IMR-90 (cell line): ENCODE measurements around the gene DMAP1. TPM values are rescaled to one million over a fixed set of nuclear protein-coding genes. Genes with fewer than 3 reads are reported as not detected.

Experiments
- ATAC-seq: fragments of 200-7000 bp; cut with Tn5 transposase; 2 replicates; pipeline ENCODE4 v1.9.1; 2020; ENCODE audit warnings: low read depth, mild to moderate bottlenecking, moderate library complexity
- BruUV-seq: library from RNA; stranded (reverse); fragments of 400-500 nt; replicated peaks from 2 replicates; lab custom pipeline; 2021; lab: Mats Ljungman, UMichigan
- CTCF ChIA-PET: fragments of 300-600 bp; formaldehyde crosslinking; extraction: SDS; loops from one replicate; lab custom pipeline; 2021; ENCODE audit warnings: antibody characterized with exemption; lab: Yijun Ruan, JAX
- POLR2A ChIA-PET: fragments of 300-600 bp; sonication (Branson Sonifier 250); formaldehyde crosslinking; loops from one replicate; lab custom pipeline; 2022; ENCODE audit warnings: antibody characterized with exemption; ENCODE audit not compliant: unreplicated experiment; lab: Charles Lee
- DNase-seq: peaks from one replicate; pipeline ENCODE4 v3.0.0; 2013
- H2AFZ ChIP-seq: replicated peaks from 2 replicates; pipeline ENCODE3; 2013; ENCODE audit warnings: low read length, mild to moderate bottlenecking; ENCODE audit not compliant: poor library complexity
- H2AK5ac ChIP-seq: 2 replicates; pipeline ENCODE4 v1.6.1; 2013; ENCODE audit warnings: low read depth, low read length, inconsistent platforms
- H2AK9ac ChIP-seq: replicated peaks from 2 replicates; pipeline ENCODE3; 2013; ENCODE audit warnings: mild to moderate bottlenecking, low read depth, low read length, moderate library complexity; ENCODE audit not compliant: poor library complexity
- H2BK120ac ChIP-seq: 2 replicates; pipeline ENCODE4 v1.6.1; 2013; ENCODE audit warnings: low read depth, low read length, inconsistent platforms
- H2BK15ac ChIP-seq: 3 replicates; pipeline ENCODE4 v1.6.1; 2013; ENCODE audit warnings: low read depth, low read length, inconsistent platforms
- H2BK20ac ChIP-seq: 2 replicates; pipeline ENCODE4 v1.6.1; 2013; ENCODE audit warnings: low read depth, mild to moderate bottlenecking, inconsistent platforms, low read length, moderate library complexity
- H2BK5ac ChIP-seq: 2 replicates; pipeline ENCODE4 v1.6.1; 2013; ENCODE audit warnings: mild to moderate bottlenecking, low read depth, low read length, inconsistent platforms; ENCODE audit not compliant: poor library complexity, severe bottlenecking
- H3K14ac ChIP-seq: replicated peaks from 2 replicates; pipeline ENCODE4 v1.6.1; 2013; ENCODE audit warnings: low read depth, low read length, inconsistent platforms
- H3K18ac ChIP-seq: 2 replicates; pipeline ENCODE4 v1.6.1; 2013; ENCODE audit warnings: low read depth, low read length, control low read depth
- H3K23ac ChIP-seq: 2 replicates; pipeline ENCODE4 v1.6.1; 2013; ENCODE audit warnings: low read depth, low read length, inconsistent platforms
- H3K27ac ChIP-seq: 2 replicates; pipeline ENCODE4 v1.5.1; 2013; ENCODE audit warnings: mild to moderate bottlenecking, control low read depth, low read length; ENCODE audit not compliant: insufficient read depth
- H3K27me3 ChIP-seq: 2 replicates; pipeline ENCODE4 v1.6.1; 2013; ENCODE audit warnings: low read length; ENCODE audit not compliant: control insufficient read depth, insufficient read depth
- H3K36me3 ChIP-seq: 2 replicates; pipeline ENCODE4 v1.6.1; 2013; ENCODE audit warnings: low read length, mixed read lengths; ENCODE audit not compliant: control insufficient read depth, insufficient read depth
- H3K4ac ChIP-seq: 2 replicates; pipeline ENCODE4 v1.6.1; 2013; ENCODE audit warnings: low read depth, low read length, inconsistent platforms
- H3K4me1 ChIP-seq: 2 replicates; pipeline ENCODE4 v1.6.1; 2013; ENCODE audit warnings: low read length, mixed read lengths; ENCODE audit not compliant: control insufficient read depth, insufficient read depth
- H3K4me2 ChIP-seq: 2 replicates; pipeline ENCODE4 v1.6.1; 2013; ENCODE audit warnings: low read depth, mild to moderate bottlenecking, control low read depth, low read length, moderate library complexity
- H3K4me3 ChIP-seq: 2 replicates; pipeline ENCODE4 v1.5.1; 2013; ENCODE audit warnings: low read depth, mild to moderate bottlenecking, control low read depth, low read length, moderate library complexity; ENCODE audit not compliant: insufficient read depth
- H3K56ac ChIP-seq: 2 replicates; pipeline ENCODE4 v1.6.1; 2013; ENCODE audit warnings: low read length, inconsistent platforms; ENCODE audit not compliant: insufficient read depth; ENCODE audit errors: extremely low read depth
- H3K79me1 ChIP-seq, 2 experiments: 2 replicates each; pipeline ENCODE4 v1.6.1; 2013; ENCODE audit warnings: low read length in 2 of 2, inconsistent platforms in 1 of 2, low read depth in 1 of 2
- H3K9ac ChIP-seq: 2 replicates; pipeline ENCODE4 v1.6.1; 2013; ENCODE audit warnings: low read depth, low read length, control low read depth
- H3K9me1 ChIP-seq: 2 replicates; pipeline ENCODE4 v1.6.1; 2013; ENCODE audit warnings: low read length, inconsistent platforms; ENCODE audit not compliant: insufficient read depth
- H3K9me3 ChIP-seq: 2 replicates; pipeline ENCODE4 v1.6.1; 2013; ENCODE audit warnings: low read length; ENCODE audit not compliant: control insufficient read depth, insufficient read depth
- H4K20me1 ChIP-seq: 2 replicates; pipeline ENCODE4 v1.6.1; 2013; ENCODE audit warnings: low read length, inconsistent platforms; ENCODE audit not compliant: insufficient read depth
- H4K5ac ChIP-seq: 2 replicates; pipeline ENCODE4 v1.6.1; 2013; ENCODE audit warnings: mild to moderate bottlenecking, low read depth, low read length, control low read depth
- H4K8ac ChIP-seq, 2 experiments: 2 replicates each; pipeline ENCODE4 v1.6.1; 2013; ENCODE audit warnings: low read depth in 2 of 2, low read length in 2 of 2, control low read depth in 1 of 2, inconsistent platforms in 1 of 2
- H4K91ac ChIP-seq: 2 replicates; pipeline ENCODE4 v1.6.1; 2013; ENCODE audit warnings: low read depth, low read length, inconsistent platforms; ENCODE audit not compliant: insufficient read depth
- BHLHE40 ChIP-seq: fragments of 150-350 bp; IDR thresholded peaks from 2 replicates; pipeline ENCODE4 v1.6.1; 2016; ENCODE audit warnings: mild to moderate bottlenecking, low read depth, low read length
- CHD1 ChIP-seq: IDR thresholded peaks from 2 replicates; pipeline ENCODE4 v1.6.1; 2012; ENCODE audit warnings: low read depth, low read length, improper control_type of control experiment
- ELK1 ChIP-seq: fragments of 150-350 bp; IDR thresholded peaks from 2 replicates; pipeline ENCODE4 v1.6.1; 2016; ENCODE audit warnings: low read depth, mild to moderate bottlenecking, low read length, moderate library complexity, borderline replicate concordance
- FOS ChIP-seq: fragments of 150-350 bp; IDR thresholded peaks from 2 replicates; pipeline ENCODE4 v1.6.1; 2016; ENCODE audit warnings: low read depth, low read length
- USF2 ChIP-seq: fragments of 150-350 bp; IDR thresholded peaks from 2 replicates; pipeline ENCODE4 v1.6.1; 2017; ENCODE audit warnings: mild to moderate bottlenecking, antibody characterized with exemption, low read length, low read depth
- WGBS, 2 experiments: methylation state at CpG; one replicate each; pipeline versions ENCODE4 v1.1.5 to v1.1.7; 2013; ENCODE audit warnings: missing lambda C conversion rate in 2 of 2; ENCODE audit not compliant: insufficient read length in 1 of 2; ENCODE audit errors: extremely low coverage in 2 of 2; 5-methylcytosine and 5-hydroxymethylcytosine counted together
- dilution Hi-C: fragments of 300-500 bp; cut with HindIII; formaldehyde crosslinking; loops from one replicate; pipeline ENCODE4 v1.14.3; 2018; ENCODE audit warnings: low sequenced_read_pairs; ENCODE audit not compliant: unreplicated experiment
- in situ Hi-C: fragments of 300-500 bp; cut with MboI; formaldehyde crosslinking; loops from 3 replicates; pipeline ENCODE4 v1.14.3; 2019; ENCODE audit warnings: low sequenced_read_pairs, inconsistent platforms, mixed read lengths
- intact Hi-C: fragments of 100-400 bp; cut with micrococcal nuclease; formaldehyde crosslinking; loops from 2 replicates; pipeline ENCODE4 v1.10.0; 2022
- polyA plus RNA-seq, 3 experiments: library from polyadenylated mRNA; depleted of rRNA; stranded (reverse); fragments of >200 nt; gene quantifications; 2 replicates each; pipeline ENCODE4 v1.2.3, GENCODE V29; 2012; ENCODE audit warnings: low replicate concordance in 1 of 3
- total RNA-seq: library from RNA; depleted of rRNA; stranded (reverse); fragments of >200 nt; gene quantifications from 2 replicates; pipeline ENCODE4 v1.2.3, GENCODE V29; 2012

DMAP1 gene
- total and polyA plus RNA-seq, 2 of the 4 experiments (the other 2 are of a cell fraction): 22.2 to 34.3 TPM

- no peak for TF ChIP-seq ELK1
- no peak for TF ChIP-seq CHD1
- no peak for TF ChIP-seq BHLHE40
- TF ChIP-seq USF2: no peak
- TF ChIP-seq FOS: no peak
- Histone ChIP-seq H2AK9ac (no peak overlapping the region), H4K8ac (no peak overlapping the region), H3K9ac (no peak overlapping the region), H4K5ac (no peak overlapping the region), H3K27ac (no peak overlapping the region), H3K9me3 (no peaks in the 10 kb centered on the region), H3K9me1 (peaks cover 7% of the 10 kb centered on the region; the same call in 1 of the 2 replicates), H4K20me1 (no peaks in the 10 kb centered on the region; the same call in 1 of the 2 replicates), H2BK15ac (no peak overlapping the region), H2BK5ac (no peak overlapping the region), H2AFZ (no peak overlapping the region), H3K36me3 (no peaks in the 10 kb centered on the region; the same call in none of the 2 replicates), H3K4ac (no peak overlapping the region), H4K91ac (no peak overlapping the region), H3K4me3 (no peak overlapping the region), H2BK120ac (no peak overlapping the region), H3K14ac (no peak overlapping the region), H3K23ac (no peak overlapping the region), H3K4me1 (no peaks in the 10 kb centered on the region), H3K27me3 (no peaks in the 10 kb centered on the region), H3K56ac (no peak overlapping the region), H2AK5ac (no peak overlapping the region), H2BK20ac (no peak overlapping the region), H3K79me1 (0 out of 4 replicates have a peak, but pooled peaks cover 0 to 3% of the 10 kb centered on the region in 2 experiments), H3K18ac (no peak overlapping the region), H3K4me2 (no peak overlapping the region)
- DNase-seq (no peak), ATAC-seq (no peak)
- dilution Hi-C loops (no loop called here), intact Hi-C loops (no loop called here), in situ Hi-C loops (no loop called here)
- no TSS peak for BruUV-seq
- CTCF ChIA-PET: no interaction called here
- POLR2A ChIA-PET: no interaction called here
- no CpG with 5 or more reads among the region's 5 CpGs for WGBS, 2 experiments
Measured at GRCh38 chr1:44261962-44262361, 48.7 kb downstream of the DMAP1 start.
